Stimulated activated naive CD8-positive, alpha-beta T cell treated with anti-CD3 and anti-CD28 coated beads, Interleukin-15, Interleukin-2, amounts not matched to agents 100 U/mL and 50 U/mL, for 24 hours (primary cell): ENCODE measurements around the gene FLYWCH1.

Source experiments
- ATAC-seq: fragments of 150-1000 bp; cut with Tn5 transposase; one replicate; pipeline ENCODE4 v1.10.0; 2021
- DNase-seq: peaks from one replicate; pipeline ENCODE4 v3.0.0; 2021

The FLYWCH1 gene

GRCh38 chr16:2911638-2912329 is at the start of gene FLYWCH1:
Gene FLYWCH1, plus strand, starts transcription at chr16:2911931. Its CDS starts 17,755 bp downstream, at chr16:2929686.
- ATAC-seq (peak; percentile 97), DNase-seq (peak; percentile 99)

GRCh38 chr16:2865651-2866050 is 46.1 kb upstream of the FLYWCH1 start:
- DNase-seq (no peak), ATAC-seq (no peak)

GRCh38 chr16:2866431-2866830 is 45.3 kb upstream of the FLYWCH1 start:
- DNase-seq = no peak
- no peak for ATAC-seq

- DNase-seq = no peak
- ATAC-seq = no peak
These were observed 44.1 kb upstream of the FLYWCH1 start for GRCh38 chr16:2867661-2867986.

GRCh38 chr16:2867987-2868789 is 43.5 kb upstream of the FLYWCH1 start:
- ATAC-seq = peak; percentile 92
- DNase-seq = peak; percentile 98

- ATAC-seq = no peak
- DNase-seq = no peak
These were observed 39.8 kb upstream of the FLYWCH1 start for GRCh38 chr16:2871926-2872325.

GRCh38 chr16:2874032-2874911 is 37.5 kb upstream of the FLYWCH1 start:
- peak; percentile 9 for ATAC-seq

GRCh38 chr16:2874912-2875362 is 36.8 kb upstream of the FLYWCH1 start:
- DNase-seq (peak; percentile 76), ATAC-seq (peak; percentile 97)

More at GRCh38 chr16:2874032-2874911, 37.5 kb upstream of the FLYWCH1 start:
- no peak for DNase-seq

- ATAC-seq (no peak), DNase-seq (no peak)
These were observed 31.8 kb upstream of the FLYWCH1 start for GRCh38 chr16:2879854-2880508.

- peak; percentile 55 for DNase-seq
- no peak for ATAC-seq
These were observed 29.7 kb upstream of the FLYWCH1 start for GRCh38 chr16:2881783-2882649.

- ATAC-seq (peak; percentile 95), DNase-seq (peak; percentile 100)
These were observed 28.9 kb upstream of the FLYWCH1 start, which contains the start of gene FLYWCH2 for GRCh38 chr16:2882650-2883457. Gene FLYWCH2, plus strand, starts transcription at chr16:2883215. Its CDS starts 13,235 bp downstream, at chr16:2896450.

GRCh38 chr16:2883458-2883908 is 28.2 kb upstream of the FLYWCH1 start:
- no peak for ATAC-seq

GRCh38 chr16:2884041-2884451 is 27.7 kb upstream of the FLYWCH1 start:
- ATAC-seq (no peak), DNase-seq (no peak)

More at GRCh38 chr16:2883458-2883908, 28.2 kb upstream of the FLYWCH1 start:
- DNase-seq = peak; percentile 33

GRCh38 chr16:2894231-2894630 is 17.5 kb upstream of the FLYWCH1 start:
- ATAC-seq (no peak), DNase-seq (no peak)

- no peak for ATAC-seq
- no peak for DNase-seq
These were observed 15.9 kb upstream of the FLYWCH1 start for GRCh38 chr16:2895813-2896212.

GRCh38 chr16:2896480-2897010 is 15.2 kb upstream of the FLYWCH1 start:
- ATAC-seq = no peak
- DNase-seq = no peak

- DNase-seq = peak; percentile 25
- ATAC-seq = peak; percentile 28
These were observed 14.6 kb upstream of the FLYWCH1 start for GRCh38 chr16:2897110-2897509.

- DNase-seq (no peak), ATAC-seq (no peak)
These were observed 12.7 kb upstream of the FLYWCH1 start for GRCh38 chr16:2898831-2899563.
